Measurements from ENCODE around the gene BMPER.

DNA sequence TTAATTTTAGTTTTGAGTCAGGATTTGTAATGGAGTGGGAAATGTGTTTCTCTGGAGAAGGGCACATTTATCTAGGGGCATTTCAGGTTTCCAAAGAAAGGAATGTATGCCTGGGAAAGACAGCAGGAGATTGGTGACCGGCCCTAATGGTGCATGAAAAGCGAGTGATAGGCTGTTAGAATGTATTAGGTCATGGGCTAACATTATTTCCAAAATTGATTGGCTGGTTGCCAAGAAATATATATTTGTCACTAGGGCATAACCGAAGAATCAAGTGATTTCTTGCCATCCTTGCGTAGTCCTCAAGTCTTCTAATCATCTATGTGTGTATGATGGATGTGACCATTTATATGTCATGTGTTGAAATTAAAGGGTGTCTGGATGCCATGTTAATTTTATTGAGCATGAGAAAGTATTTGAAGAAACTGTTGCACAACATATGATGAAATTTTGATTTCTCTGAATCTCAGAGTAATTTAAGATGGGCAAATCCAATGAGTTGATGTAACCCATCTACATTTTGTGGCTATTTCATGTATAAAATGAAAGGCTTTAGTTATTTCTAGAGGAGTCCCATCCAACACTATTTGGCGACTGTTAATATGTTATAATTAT, 248.4 kb downstream of the BMPER start:
- TF ChIP-seq TAF1 (IDR thresholded peaks at IDR 0.05; ENCODE audit: borderline replicate concordance, insufficient read depth, low read length): no peak
- TF ChIP-seq SIN3A (IDR thresholded peaks at IDR 0.05; ENCODE audit: borderline replicate concordance, insufficient read depth, low read length): no peak
- TF ChIP-seq POLR2AphosphoS5 (IDR thresholded peaks at IDR 0.05; ENCODE audit: low read depth, low read length): no peak
- TF ChIP-seq REST (IDR thresholded peaks at IDR 0.05; ENCODE audit: insufficient read depth in 1 of 2, low read depth in 2 of 2, low read length in 2 of 2): no peak
